Measurements from ENCODE around the gene PRRG4.

- TF ChIP-seq CTCF (IDR thresholded peaks at IDR 0.05; ENCODE audit: insufficient read depth, low read length) (no peak), POLR2AphosphoS5 (IDR thresholded peaks at IDR 0.05; ENCODE audit: low read depth) (no peak), GABPA (IDR thresholded peaks at IDR 0.05; ENCODE audit: low read depth) (no peak)
- TF ChIP-seq, protein P1, sequence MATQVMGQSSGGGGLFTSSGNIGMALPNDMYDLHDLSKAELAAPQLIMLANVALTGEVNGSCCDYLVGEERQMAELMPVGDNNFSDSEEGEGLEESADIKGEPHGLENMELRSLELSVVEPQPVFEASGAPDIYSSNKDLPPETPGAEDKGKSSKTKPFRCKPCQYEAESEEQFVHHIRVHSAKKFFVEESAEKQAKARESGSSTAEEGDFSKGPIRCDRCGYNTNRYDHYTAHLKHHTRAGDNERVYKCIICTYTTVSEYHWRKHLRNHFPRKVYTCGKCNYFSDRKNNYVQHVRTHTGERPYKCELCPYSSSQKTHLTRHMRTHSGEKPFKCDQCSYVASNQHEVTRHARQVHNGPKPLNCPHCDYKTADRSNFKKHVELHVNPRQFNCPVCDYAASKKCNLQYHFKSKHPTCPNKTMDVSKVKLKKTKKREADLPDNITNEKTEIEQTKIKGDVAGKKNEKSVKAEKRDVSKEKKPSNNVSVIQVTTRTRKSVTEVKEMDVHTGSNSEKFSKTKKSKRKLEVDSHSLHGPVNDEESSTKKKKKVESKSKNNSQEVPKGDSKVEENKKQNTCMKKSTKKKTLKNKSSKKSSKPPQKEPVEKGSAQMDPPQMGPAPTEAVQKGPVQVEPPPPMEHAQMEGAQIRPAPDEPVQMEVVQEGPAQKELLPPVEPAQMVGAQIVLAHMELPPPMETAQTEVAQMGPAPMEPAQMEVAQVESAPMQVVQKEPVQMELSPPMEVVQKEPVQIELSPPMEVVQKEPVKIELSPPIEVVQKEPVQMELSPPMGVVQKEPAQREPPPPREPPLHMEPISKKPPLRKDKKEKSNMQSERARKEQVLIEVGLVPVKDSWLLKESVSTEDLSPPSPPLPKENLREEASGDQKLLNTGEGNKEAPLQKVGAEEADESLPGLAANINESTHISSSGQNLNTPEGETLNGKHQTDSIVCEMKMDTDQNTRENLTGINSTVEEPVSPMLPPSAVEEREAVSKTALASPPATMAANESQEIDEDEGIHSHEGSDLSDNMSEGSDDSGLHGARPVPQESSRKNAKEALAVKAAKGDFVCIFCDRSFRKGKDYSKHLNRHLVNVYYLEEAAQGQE (IDR thresholded peaks at IDR 0.05; ENCODE audit: insufficient replicate concordance, low read depth), result no peak
Observed at GRCh38 chr11:32891657-32892354, 62.1 kb downstream of the PRRG4 start.

Measured in HL-60 (cell line).